MM.1S (cell line): ENCODE data around the gene ALG11.
"Not testable (repeated sequence)": the region's sequence is repeated elsewhere in the genome, so short reads cannot be mapped to it uniquely, and the experiment has no call there.

Experiments
- DNase-seq: peaks from one replicate; pipeline ENCODE4 v3.0.0-alpha.2; 2015
- H2AFZ ChIP-seq: fragments of 300-600 bp; sonication (generic); 2 replicates; pipeline ENCODE4 v1.6.0; 2016; ENCODE audit warnings: antibody characterized with exemption, low read length
- H3F3A ChIP-seq: fragments of 300-600 bp; sonication (generic); 2 replicates; pipeline ENCODE4 v1.6.1; 2016; ENCODE audit warnings: mild to moderate bottlenecking, antibody characterized with exemption, low read length, moderate library complexity, mixed read lengths; ENCODE audit not compliant: insufficient read depth
- H3K27ac ChIP-seq: fragments of 300-600 bp; sonication (generic); 2 replicates; pipeline ENCODE4 v1.5.1; 2016; ENCODE audit warnings: mild to moderate bottlenecking, low read length
- H3K27me3 ChIP-seq: fragments of 300-600 bp; sonication (generic); replicated peaks from 2 replicates; pipeline ENCODE4 v1.6.0; 2016; ENCODE audit warnings: low read length; ENCODE audit not compliant: insufficient read depth
- H3K36me3 ChIP-seq: fragments of 300-600 bp; sonication (generic); replicated peaks from 2 replicates; pipeline ENCODE4 v1.6.1; 2016; ENCODE audit warnings: mild to moderate bottlenecking, low read length, mixed read lengths; ENCODE audit not compliant: insufficient read depth
- H3K4me1 ChIP-seq: fragments of 300-600 bp; sonication (generic); 2 replicates; pipeline ENCODE4 v1.6.1; 2016; ENCODE audit warnings: low read length, mixed read lengths
- H3K4me2 ChIP-seq: fragments of 300-600 bp; sonication (generic); 2 replicates; pipeline ENCODE4 v1.6.0; 2016; ENCODE audit warnings: low read depth, low read length
- H3K4me3 ChIP-seq: fragments of 300-600 bp; sonication (generic); 2 replicates; pipeline ENCODE4 v1.5.1; 2016; ENCODE audit warnings: low read length, mixed read lengths
- H3K79me2 ChIP-seq: fragments of 300-600 bp; sonication (generic); 2 replicates; pipeline ENCODE4 v1.6.1; 2016; ENCODE audit warnings: mixed run types, low read length, mixed read lengths
- H3K9ac ChIP-seq: fragments of 300-600 bp; sonication (generic); 2 replicates; pipeline ENCODE4 v1.6.1; 2016; ENCODE audit warnings: low read length, mixed read lengths
- H3K9me2 ChIP-seq: fragments of 300-600 bp; sonication (generic); replicated peaks from 2 replicates; pipeline ENCODE4 v1.6.1; 2016; ENCODE audit warnings: mild to moderate bottlenecking, low read length, mixed read lengths; ENCODE audit not compliant: insufficient read depth
- H3K9me3 ChIP-seq: fragments of 300-600 bp; sonication (generic); replicated peaks from 2 replicates; pipeline ENCODE4 v1.6.1; 2016; ENCODE audit warnings: mild to moderate bottlenecking, low read length, mixed read lengths; ENCODE audit not compliant: insufficient read depth
- H4K20me1 ChIP-seq: fragments of 300-600 bp; sonication (generic); 2 replicates; pipeline ENCODE4 v1.6.1; 2016; ENCODE audit warnings: mild to moderate bottlenecking, low read length, moderate library complexity, mixed read lengths; ENCODE audit not compliant: insufficient read depth
- CTCF ChIP-seq: fragments of 300-600 bp; sonication (generic); IDR thresholded peaks from 2 replicates; pipeline ENCODE4 v1.5.1; 2016; ENCODE audit warnings: antibody characterized with exemption, low read length, mixed read lengths
- EZH2 ChIP-seq: fragments of 300-600 bp; sonication (generic); optimal IDR thresholded peaks from 2 replicates; pipeline ENCODE3; 2017; ENCODE audit warnings: low read depth, mild to moderate bottlenecking, antibody characterized with exemption, low read length, mixed read lengths
- EZH2phosphoT487 ChIP-seq: fragments of 300-600 bp; sonication (generic); IDR thresholded peaks from 2 replicates; pipeline ENCODE4 v1.6.1; 2018; ENCODE audit warnings: antibody characterized with exemption, low read length

ALG11 gene

GRCh38 chr13:52048516-52048915 is 36.3 kb downstream of the ALG11 start:
- no peaks in the 10 kb centered on the region for H3K27me3 ChIP-seq
- no peaks in the 10 kb centered on the region for H3K9me3 ChIP-seq
- DNase-seq = no peak
- H3K79me2 ChIP-seq = no peaks in the 10 kb centered on the region
- H4K20me1 ChIP-seq = no peaks in the 10 kb centered on the region
- no peak overlapping the region for H2AFZ ChIP-seq
- H3K36me3 ChIP-seq = no peaks in the 10 kb centered on the region
- H3K4me2 ChIP-seq = no peak overlapping the region
- TF ChIP-seq EZH2 (no peak), EZH2phosphoT487 (no peak), CTCF (no peak)
- H3K4me3 ChIP-seq = no peak overlapping the region
- H3K27ac ChIP-seq = no peak overlapping the region
- no peaks in the 10 kb centered on the region for H3K4me1 ChIP-seq
- H3K9ac ChIP-seq = no peak overlapping the region
- H3F3A ChIP-seq = no peaks in the 10 kb centered on the region
- no peaks in the 10 kb centered on the region for H3K9me2 ChIP-seq

GRCh38 chr13:52051400-52051799 is 39.2 kb downstream of the ALG11 start:
- TF ChIP-seq CTCF = no peak
- no peak for TF ChIP-seq EZH2
- no peak for TF ChIP-seq EZH2phosphoT487
- Histone ChIP-seq H3K9ac (no peak overlapping the region), H4K20me1 (no peaks in the 10 kb centered on the region), H3K27me3 (no peaks in the 10 kb centered on the region), H3K36me3 (no peaks in the 10 kb centered on the region), H3K9me3 (no peaks in the 10 kb centered on the region), H3K4me3 (no peak overlapping the region), H3K9me2 (no peaks in the 10 kb centered on the region), H3K4me2 (no peak overlapping the region), H3K79me2 (no peaks in the 10 kb centered on the region), H2AFZ (no peak overlapping the region), H3K27ac (no peak overlapping the region), H3F3A (no peaks in the 10 kb centered on the region), H3K4me1 (no peaks in the 10 kb centered on the region)
- no peak for DNase-seq

GRCh38 chr13:52053460-52053859 is 41.3 kb downstream of the ALG11 start:
- no peaks in the 10 kb centered on the region for H3K9me3 ChIP-seq
- no peak for TF ChIP-seq EZH2
- no peak for TF ChIP-seq EZH2phosphoT487
- TF ChIP-seq CTCF = no peak
- H3K27me3 ChIP-seq = no peaks in the 10 kb centered on the region
- H3K27ac ChIP-seq = no peak overlapping the region
- H4K20me1 ChIP-seq = no peaks in the 10 kb centered on the region
- H3K4me1 ChIP-seq = no peaks in the 10 kb centered on the region
- no peak overlapping the region for H2AFZ ChIP-seq
- DNase-seq = no peak
- H3K9me2 ChIP-seq = no peaks in the 10 kb centered on the region
- no peaks in the 10 kb centered on the region for H3F3A ChIP-seq
- H3K79me2 ChIP-seq = no peaks in the 10 kb centered on the region
- no peak overlapping the region for H3K4me3 ChIP-seq
- H3K9ac ChIP-seq = no peak overlapping the region
- no peaks in the 10 kb centered on the region for H3K36me3 ChIP-seq
- no peak overlapping the region for H3K4me2 ChIP-seq

- H3K36me3 ChIP-seq, H3K9me2 ChIP-seq, H3K27me3 ChIP-seq, H3K4me2 ChIP-seq, DNase-seq, H3K79me2 ChIP-seq, H2AFZ ChIP-seq, H4K20me1 ChIP-seq, H3K9ac ChIP-seq, H3K9me3 ChIP-seq, H3K4me1 ChIP-seq, H3K4me3 ChIP-seq, H3K27ac ChIP-seq, H3F3A ChIP-seq: not testable (repeated sequence)
Measured at GRCh38 chr13:52061064-52061463, 48.9 kb downstream of the ALG11 start.
